ENCODE data around the gene TRAPPC14. TPM values are rescaled to one million over a fixed set of nuclear protein-coding genes. Genes with fewer than 3 reads are reported as not detected.

The TRAPPC14 gene
- total and polyA plus RNA-seq, 9 of the 15 experiments (the other 6 are each of a cell fraction or from before 2014, with no cell fraction given): 0.42 to 45.9 (median 18.2) TPM

DNA sequence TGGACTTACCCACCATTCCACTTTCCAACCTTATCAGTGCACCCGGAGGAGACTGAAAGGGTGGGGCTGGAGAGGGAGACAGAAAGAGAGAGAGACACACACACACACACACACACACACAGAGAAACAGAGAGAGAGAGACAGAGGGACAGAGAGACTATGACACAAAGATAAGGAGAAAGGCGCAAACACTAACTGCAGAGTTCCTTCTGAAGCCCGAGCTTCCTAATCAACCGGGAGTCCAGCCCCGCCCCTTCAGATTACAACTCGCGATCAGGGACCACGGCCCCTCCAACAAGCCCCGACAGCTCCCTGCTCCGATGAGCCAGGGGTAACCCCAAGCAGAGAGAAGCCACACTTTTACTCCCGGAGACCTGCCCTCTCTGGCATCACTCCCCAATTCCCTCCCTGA lies 9.4 kb upstream of the TRAPPC14 start (continued):
- TF ChIP-seq, protein P1, sequence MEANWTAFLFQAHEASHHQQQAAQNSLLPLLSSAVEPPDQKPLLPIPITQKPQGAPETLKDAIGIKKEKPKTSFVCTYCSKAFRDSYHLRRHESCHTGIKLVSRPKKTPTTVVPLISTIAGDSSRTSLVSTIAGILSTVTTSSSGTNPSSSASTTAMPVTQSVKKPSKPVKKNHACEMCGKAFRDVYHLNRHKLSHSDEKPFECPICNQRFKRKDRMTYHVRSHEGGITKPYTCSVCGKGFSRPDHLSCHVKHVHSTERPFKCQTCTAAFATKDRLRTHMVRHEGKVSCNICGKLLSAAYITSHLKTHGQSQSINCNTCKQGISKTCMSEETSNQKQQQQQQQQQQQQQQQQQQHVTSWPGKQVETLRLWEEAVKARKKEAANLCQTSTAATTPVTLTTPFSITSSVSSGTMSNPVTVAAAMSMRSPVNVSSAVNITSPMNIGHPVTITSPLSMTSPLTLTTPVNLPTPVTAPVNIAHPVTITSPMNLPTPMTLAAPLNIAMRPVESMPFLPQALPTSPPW (CRISPR knock-in tag; IDR thresholded peaks at IDR 0.05): peak; percentile 85
- TF ChIP-seq HSF4 (CRISPR knock-in tag; IDR thresholded peaks at IDR 0.05; ENCODE audit: borderline replicate concordance): no peak
- peak; percentile 62; the same call in 1 of the 2 replicates for TF ChIP-seq AFF4 (CRISPR knock-in tag; IDR thresholded peaks at IDR 0.05)
- 0 out of 2 replicates have a peak, but pooled peaks have one; percentile 5 for TF ChIP-seq ZNF316 (IDR thresholded peaks at IDR 0.05)
- TF ChIP-seq PCBP2 (IDR thresholded peaks at IDR 0.05; ENCODE audit: low read depth, low read length, poor library complexity, severe bottlenecking): no peak
- no peak for TF ChIP-seq GTF2F1 (IDR thresholded peaks at IDR 0.05; ENCODE audit: low read depth, low read length)
- TF ChIP-seq SMARCE1 (IDR thresholded peaks at IDR 0.05): peak; percentile 97
- peak in 1 of 2 experiments; percentile 50; a peak in 1 of 4 replicates for TF ChIP-seq ETV6 (IDR thresholded peaks at IDR 0.05; ENCODE audit: borderline replicate concordance in 1 of 2, low read depth in 2 of 2, low read length in 1 of 2)
- no peak for TF ChIP-seq ETV6 (CRISPR knock-in tag; IDR thresholded peaks at IDR 0.05; ENCODE audit: borderline replicate concordance)
- no peak for TF ChIP-seq ZNF668 (CRISPR knock-in tag; IDR thresholded peaks at IDR 0.05)
- TF ChIP-seq ELF1 (tag; IDR thresholded peaks at IDR 0.05): peak; percentile 50; the same call in 1 of the 2 replicates
- TF ChIP-seq HMG20B (CRISPR knock-in tag; IDR thresholded peaks at IDR 0.05): no peak
- TF ChIP-seq NFYB (IDR thresholded peaks at IDR 0.05; ENCODE audit: extremely low read depth, insufficient read length): no peak
- TF ChIP-seq ETV1 (tag; conservative IDR thresholded peaks at IDR 0.05; ENCODE audit: low read depth): no peak
- TF ChIP-seq, protein P2, sequence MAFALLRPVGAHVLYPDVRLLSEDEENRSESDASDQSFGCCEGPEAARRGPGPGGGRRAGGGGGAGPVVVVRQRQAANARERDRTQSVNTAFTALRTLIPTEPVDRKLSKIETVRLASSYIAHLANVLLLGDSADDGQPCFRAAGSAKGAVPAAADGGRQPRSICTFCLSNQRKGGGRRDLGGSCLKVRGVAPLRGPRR (CRISPR knock-in tag; IDR thresholded peaks at IDR 0.05): no peak
- TF ChIP-seq, protein P3, sequence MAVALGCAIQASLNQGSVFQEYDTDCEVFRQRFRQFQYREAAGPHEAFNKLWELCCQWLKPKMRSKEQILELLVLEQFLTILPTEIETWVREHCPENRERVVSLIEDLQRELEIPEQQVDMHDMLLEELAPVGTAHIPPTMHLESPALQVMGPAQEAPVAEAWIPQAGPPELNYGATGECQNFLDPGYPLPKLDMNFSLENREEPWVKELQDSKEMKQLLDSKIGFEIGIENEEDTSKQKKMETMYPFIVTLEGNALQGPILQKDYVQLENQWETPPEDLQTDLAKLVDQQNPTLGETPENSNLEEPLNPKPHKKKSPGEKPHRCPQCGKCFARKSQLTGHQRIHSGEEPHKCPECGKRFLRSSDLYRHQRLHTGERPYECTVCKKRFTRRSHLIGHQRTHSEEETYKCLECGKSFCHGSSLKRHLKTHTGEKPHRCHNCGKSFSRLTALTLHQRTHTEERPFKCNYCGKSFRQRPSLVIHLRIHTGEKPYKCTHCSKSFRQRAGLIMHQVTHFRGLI (CRISPR knock-in tag; IDR thresholded peaks at IDR 0.05): no peak
- peak; percentile 89; the same call in 1 of the 2 replicates for TF ChIP-seq MCM3 (IDR thresholded peaks at IDR 0.05)
- peak in 1 of 2 experiments; percentile 85; a peak in 3 of 4 replicates for TF ChIP-seq KDM1A (IDR thresholded peaks at IDR 0.05)
- TF ChIP-seq MECOM (CRISPR knock-in tag; IDR thresholded peaks at IDR 0.05): 0 out of 2 replicates have a peak, but pooled peaks have one; percentile 21
- peak; percentile 71 for TF ChIP-seq GATA2 (CRISPR knock-in tag; IDR thresholded peaks at IDR 0.05)
- TF ChIP-seq NFXL1 (CRISPR knock-in tag; IDR thresholded peaks at IDR 0.05): no peak
- TF ChIP-seq NONO (IDR thresholded peaks at IDR 0.05; ENCODE audit: low read depth in 2 of 2, low read length in 1 of 2): 0 out of 4 replicates have a peak, but pooled peaks of 1 of the 2 experiments have one; percentile 27
- TF ChIP-seq TRIM24 (IDR thresholded peaks at IDR 0.05): peak; percentile 69 to 86
- no peak for TF ChIP-seq GTF2A2 (tag; IDR thresholded peaks at IDR 0.05)
